ENCODE measurements around the gene SOD3.

SOD3 gene

GRCh38 chr4:24837781-24838180 lies 42.4 kb downstream of the SOD3 start:
- no peak for DNase-seq (ENCODE audit: low read depth, low spot score)
- no peak overlapping the region for H3K27ac ChIP-seq

GRCh38 chr4:24840362-24840761 lies 45.0 kb downstream of the SOD3 start:
- no peak for DNase-seq (ENCODE audit: low read depth, low spot score)
- H3K27ac ChIP-seq, result no peak overlapping the region

GRCh38 chr4:24840826-24841543 lies 45.6 kb downstream of the SOD3 start:
- no peak for DNase-seq (ENCODE audit: low read depth, low spot score)
- H3K27ac ChIP-seq, result no peak overlapping the region

- DNase-seq (ENCODE audit: low read depth, low spot score), result no peak
- no peak overlapping the region for H3K27ac ChIP-seq
These were observed 47.0 kb downstream of the SOD3 start for GRCh38 chr4:24842356-24842755.

GRCh38 chr4:24843096-24843495 lies 47.7 kb downstream of the SOD3 start:
- H3K27ac ChIP-seq, result no peak overlapping the region
- no peak for DNase-seq (ENCODE audit: low read depth, low spot score)

- DNase-seq (ENCODE audit: low read depth, low spot score), result no peak
- H3K27ac ChIP-seq, result no peak overlapping the region
These were observed 49.8 kb downstream of the SOD3 start for GRCh38 chr4:24845132-24845531.

GRCh38 chr4:24845902-24846301 lies 50.5 kb downstream of the SOD3 start:
- no peak for DNase-seq (ENCODE audit: low read depth, low spot score)
- H3K27ac ChIP-seq, result no peak overlapping the region

GRCh38 chr4:24846716-24847115 lies 51.3 kb downstream of the SOD3 start:
- DNase-seq (ENCODE audit: low read depth, low spot score), result no peak

GRCh38 chr4:24849351-24849750 lies 54.0 kb downstream of the SOD3 start:
- DNase-seq (ENCODE audit: low read depth, low spot score), result no peak
- no peak overlapping the region for H3K27ac ChIP-seq

More at GRCh38 chr4:24846716-24847115, 51.3 kb downstream of the SOD3 start:
- H3K27ac ChIP-seq, result no peak overlapping the region

GRCh38 chr4:24849756-24850155 lies 54.4 kb downstream of the SOD3 start:
- H3K27ac ChIP-seq, result no peak overlapping the region
- DNase-seq (ENCODE audit: low read depth, low spot score), result no peak
